Smooth muscle cell (in vitro differentiated cells): ENCODE results near the gene ACSF3. TPM values are rescaled to one million over a fixed set of nuclear protein-coding genes. Genes with fewer than 3 reads are reported as not detected.

Experiments used
- DNase-seq: peaks from one replicate; lab custom pipeline; 2025; ENCODE audit not compliant: unreplicated experiment; lab: John Stamatoyannopoulos, UW
- H2AFZ ChIP-seq: fragments of 200-600 bp; sonication (generic); 2 replicates; pipeline ENCODE4 v1.6.0; 2016; ENCODE audit warnings: antibody characterized with exemption, low read depth, mild to moderate bottlenecking
- H3F3A ChIP-seq: fragments of 200-600 bp; sonication (generic); 2 replicates; pipeline ENCODE4 v1.6.0; 2017; ENCODE audit warnings: antibody characterized with exemption, low read depth
- H3K27ac ChIP-seq: fragments of 200-600 bp; sonication (generic); 2 replicates; pipeline ENCODE4 v1.5.1; 2016; ENCODE audit warnings: low read depth, mild to moderate bottlenecking
- H3K27me3 ChIP-seq: fragments of 200-600 bp; sonication (generic); 2 replicates; pipeline ENCODE4 v1.6.1; 2016; ENCODE audit warnings: low read depth, mild to moderate bottlenecking
- H3K36me3 ChIP-seq: fragments of 200-600 bp; sonication (generic); 2 replicates; pipeline ENCODE4 v1.5.1; 2016; ENCODE audit warnings: low read depth
- H3K4me1 ChIP-seq: fragments of 200-600 bp; sonication (generic); 2 replicates; pipeline ENCODE4 v1.5.1; 2016; ENCODE audit warnings: low read depth
- H3K4me2 ChIP-seq: fragments of 200-600 bp; sonication (generic); 2 replicates; pipeline ENCODE4 v1.6.0; 2016; ENCODE audit warnings: mild to moderate bottlenecking
- H3K4me3 ChIP-seq: fragments of 200-600 bp; sonication (generic); 2 replicates; pipeline ENCODE4 v1.5.1; 2016; ENCODE audit warnings: mild to moderate bottlenecking
- H3K79me2 ChIP-seq: fragments of 200-600 bp; sonication (generic); 2 replicates; pipeline ENCODE4 v1.6.0; 2016; ENCODE audit warnings: low read depth, mild to moderate bottlenecking
- H3K9ac ChIP-seq: fragments of 200-600 bp; sonication (generic); 2 replicates; pipeline ENCODE4 v1.6.0; 2016; ENCODE audit warnings: low read depth
- H3K9me3 ChIP-seq: fragments of 200-600 bp; sonication (generic); replicated peaks from 2 replicates; pipeline ENCODE4 v1.5.1; 2016; ENCODE audit warnings: low read depth
- H4K20me1 ChIP-seq: fragments of 200-600 bp; sonication (generic); 2 replicates; pipeline ENCODE4 v1.6.0; 2016; ENCODE audit warnings: low read depth
- WGBS: methylation state at CpG from one replicate; pipeline ENCODE4 v1.1.7; 2016; ENCODE audit warnings: low lambda C conversion rate; 5-methylcytosine and 5-hydroxymethylcytosine counted together
- polyA plus RNA-seq: library from polyadenylated mRNA; unstranded; fragments of >200 nt; fragmentation: Nextera tagmentation; extraction: Ambion mirVana; gene quantifications from 2 replicates; pipeline ENCODE4 v1.2.1, GENCODE V29; 2016
- total RNA-seq: library from RNA; depleted of rRNA; stranded (reverse); fragments of >200 nt; gene quantifications from 2 replicates; pipeline ENCODE4 v1.2.3, GENCODE V29; 2014
- TF ChIP-seq, protein P1 (sequence below): fragments of 200-600 bp; sonication (generic); IDR thresholded peaks from 2 replicates; pipeline ENCODE4 v1.5.1; 2017; ENCODE audit warnings: borderline replicate concordance, mild to moderate bottlenecking, antibody characterized with exemption; ENCODE audit not compliant: insufficient read depth, poor library complexity, severe bottlenecking

ACSF3 gene
- total and polyA plus RNA-seq, 2 experiments from 2014 or later = 13.6 to 15.1 TPM

- Histone ChIP-seq H3K4me1 (peaks cover 4% of the 10 kb centered on the region), H3K79me2 (no peaks in the 10 kb centered on the region), H2AFZ (no peak overlapping the region), H3K9ac (no peak overlapping the region), H3K36me3 (no peaks in the 10 kb centered on the region), H3F3A (no peaks in the 10 kb centered on the region), H3K4me3 (no peak overlapping the region), H3K27me3 (no peaks in the 10 kb centered on the region), H3K9me3 (no peaks in the 10 kb centered on the region), H3K27ac (no peak overlapping the region), H3K4me2 (no peak overlapping the region), H4K20me1 (no peaks in the 10 kb centered on the region)
- over 99% methylated on average over 15 of the region's 24 CpGs for WGBS
- TF ChIP-seq, protein P1, sequence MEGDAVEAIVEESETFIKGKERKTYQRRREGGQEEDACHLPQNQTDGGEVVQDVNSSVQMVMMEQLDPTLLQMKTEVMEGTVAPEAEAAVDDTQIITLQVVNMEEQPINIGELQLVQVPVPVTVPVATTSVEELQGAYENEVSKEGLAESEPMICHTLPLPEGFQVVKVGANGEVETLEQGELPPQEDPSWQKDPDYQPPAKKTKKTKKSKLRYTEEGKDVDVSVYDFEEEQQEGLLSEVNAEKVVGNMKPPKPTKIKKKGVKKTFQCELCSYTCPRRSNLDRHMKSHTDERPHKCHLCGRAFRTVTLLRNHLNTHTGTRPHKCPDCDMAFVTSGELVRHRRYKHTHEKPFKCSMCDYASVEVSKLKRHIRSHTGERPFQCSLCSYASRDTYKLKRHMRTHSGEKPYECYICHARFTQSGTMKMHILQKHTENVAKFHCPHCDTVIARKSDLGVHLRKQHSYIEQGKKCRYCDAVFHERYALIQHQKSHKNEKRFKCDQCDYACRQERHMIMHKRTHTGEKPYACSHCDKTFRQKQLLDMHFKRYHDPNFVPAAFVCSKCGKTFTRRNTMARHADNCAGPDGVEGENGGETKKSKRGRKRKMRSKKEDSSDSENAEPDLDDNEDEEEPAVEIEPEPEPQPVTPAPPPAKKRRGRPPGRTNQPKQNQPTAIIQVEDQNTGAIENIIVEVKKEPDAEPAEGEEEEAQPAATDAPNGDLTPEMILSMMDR = no peak
- DNase-seq = no peak
These were observed 25.5 kb downstream of the ACSF3 start for GRCh38 chr16:89119166-89119621.

- Histone ChIP-seq H3K27ac (no peak overlapping the region), H3K79me2 (no peaks in the 10 kb centered on the region), H3K4me1 (peaks cover 4% of the 10 kb centered on the region), H3K4me2 (no peak overlapping the region), H3K9ac (no peak overlapping the region), H3F3A (no peaks in the 10 kb centered on the region), H3K9me3 (no peaks in the 10 kb centered on the region), H2AFZ (no peak overlapping the region), H3K36me3 (no peaks in the 10 kb centered on the region), H4K20me1 (no peaks in the 10 kb centered on the region), H3K27me3 (no peaks in the 10 kb centered on the region), H3K4me3 (no peak overlapping the region)
- WGBS = 94% methylated on average over 30 of the region's 31 CpGs
- DNase-seq = no peak
- TF ChIP-seq, protein P1 = no peak
These were observed 26.0 kb downstream of the ACSF3 start for GRCh38 chr16:89119661-89120141.

DNA sequence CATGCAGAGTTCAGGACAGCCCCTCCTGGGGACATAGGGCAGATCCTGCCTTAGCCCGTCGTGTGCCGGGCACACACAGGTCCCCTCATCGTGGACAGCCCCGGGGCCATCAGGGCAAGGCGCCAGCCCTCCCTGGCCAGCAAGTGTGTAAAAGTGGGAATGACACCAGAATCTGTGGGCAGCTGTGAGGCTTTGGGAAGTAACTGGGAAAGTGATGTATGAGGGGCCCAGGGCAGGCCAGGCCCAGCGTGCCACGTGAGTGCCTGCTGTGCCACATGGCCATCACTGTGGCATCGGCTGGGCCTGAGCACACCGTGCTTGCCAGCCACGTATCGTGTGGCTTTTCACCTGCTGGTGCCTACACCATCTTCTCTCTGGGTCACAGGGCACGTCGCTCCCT lies 26.6 kb downstream of the ACSF3 start:
- WGBS = over 99% methylated on average over 11 of the region's 14 CpGs
- no peak overlapping the region for H3K4me3 ChIP-seq
- H3K4me1 ChIP-seq = no peaks in the 10 kb centered on the region
- H3K27me3 ChIP-seq = no peaks in the 10 kb centered on the region
- no peak overlapping the region for H2AFZ ChIP-seq
- no peaks in the 10 kb centered on the region for H3K79me2 ChIP-seq
- H3K4me2 ChIP-seq = no peak overlapping the region
- no peaks in the 10 kb centered on the region for H4K20me1 ChIP-seq
- TF ChIP-seq, protein P1 = no peak
- DNase-seq = no peak
- no peaks in the 10 kb centered on the region for H3K9me3 ChIP-seq
- no peaks in the 10 kb centered on the region for H3K36me3 ChIP-seq
- no peak overlapping the region for H3K9ac ChIP-seq
- no peak overlapping the region for H3K27ac ChIP-seq
- no peaks in the 10 kb centered on the region for H3F3A ChIP-seq

GRCh38 chr16:89120921-89121351 lies 27.3 kb downstream of the ACSF3 start:
- DNase-seq = no peak
- Histone ChIP-seq H3K79me2 (no peaks in the 10 kb centered on the region), H4K20me1 (no peaks in the 10 kb centered on the region), H2AFZ (no peak overlapping the region), H3F3A (no peaks in the 10 kb centered on the region), H3K9me3 (no peaks in the 10 kb centered on the region), H3K4me2 (no peak overlapping the region), H3K27me3 (no peaks in the 10 kb centered on the region), H3K27ac (no peak overlapping the region), H3K4me1 (no peaks in the 10 kb centered on the region), H3K9ac (no peak overlapping the region), H3K4me3 (no peak overlapping the region), H3K36me3 (no peaks in the 10 kb centered on the region)
- 96% methylated on average over 15 of the region's 15 CpGs for whole genome bisulfite sequencing
- TF ChIP-seq, protein P1 = no peak
